ENCODE measurements around the gene PEX14.

Gene PEX14

DNA sequence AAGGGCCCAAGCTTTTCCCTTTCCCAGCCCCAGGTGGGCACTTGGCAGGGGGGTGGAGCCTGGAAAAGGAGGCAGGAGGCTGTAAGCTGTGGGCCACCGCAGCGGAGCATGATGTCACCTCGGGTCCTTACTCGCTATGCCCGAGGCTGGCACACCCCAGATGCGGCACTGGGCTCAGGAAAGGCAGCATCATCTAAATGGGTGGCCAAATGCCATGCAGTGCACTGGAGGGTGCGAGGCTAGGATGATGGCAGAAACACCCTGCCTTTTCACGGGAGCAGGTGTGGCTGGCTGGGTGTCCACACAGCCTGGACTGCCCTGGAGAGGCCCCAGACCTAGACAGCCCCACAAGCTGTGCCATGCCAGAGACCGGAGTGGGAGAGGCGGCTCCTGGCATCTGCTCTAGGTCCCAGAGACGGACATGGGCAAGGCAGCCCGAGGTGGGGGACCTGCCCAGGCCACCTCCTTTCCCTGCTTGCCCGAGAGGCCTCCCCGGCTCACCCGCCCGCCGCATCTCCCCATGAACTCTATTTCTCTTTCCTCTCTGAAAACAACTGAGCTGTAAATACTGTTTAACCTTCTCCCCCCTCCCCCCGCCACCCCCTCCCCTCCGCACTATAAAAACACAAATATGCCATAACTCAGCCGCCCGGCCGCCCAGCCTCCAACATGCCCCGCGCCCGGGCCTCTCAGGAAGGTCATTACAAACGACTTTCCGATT is 197.0 kb downstream of the PEX14 start:
- DNase-seq: no peak

DNA sequence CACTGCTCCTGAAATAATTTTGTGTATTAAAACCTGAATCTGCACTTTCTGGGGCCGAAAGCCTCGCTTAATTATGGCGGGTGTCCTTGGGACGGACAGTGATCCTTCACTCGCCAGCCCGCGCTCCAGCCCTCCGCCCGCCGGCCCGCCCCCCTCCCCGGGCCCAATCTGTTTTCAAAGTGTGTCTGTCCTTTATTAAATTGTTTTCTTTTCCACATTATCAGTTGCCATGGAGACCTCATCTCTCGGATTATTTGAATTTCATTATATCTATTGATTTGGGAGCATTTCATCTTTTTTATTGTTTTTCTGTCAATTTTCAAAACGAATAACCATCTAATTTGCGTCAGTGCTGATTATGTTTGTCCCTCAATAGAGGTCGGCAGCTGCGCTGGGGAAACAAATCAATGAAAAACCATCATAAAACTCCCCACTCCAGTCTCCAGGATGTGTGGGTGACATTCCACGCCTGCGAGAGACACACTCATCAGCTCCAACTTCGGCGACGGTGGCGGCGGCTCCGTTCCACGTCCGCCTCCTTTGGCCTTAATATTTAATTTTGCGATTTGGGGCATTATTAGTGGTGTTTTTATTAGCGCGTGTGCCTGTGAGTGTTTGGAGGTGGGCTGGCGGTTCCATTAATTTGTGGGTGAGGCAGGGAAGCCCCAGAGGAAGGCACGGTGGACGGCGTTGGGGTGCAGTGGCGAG is 197.7 kb downstream of the PEX14 start:
- no peak for DNase-seq

GRCh38 chr1:10673109-10673711 is 198.5 kb downstream of the PEX14 start:
- no peak for DNase-seq

DNA sequence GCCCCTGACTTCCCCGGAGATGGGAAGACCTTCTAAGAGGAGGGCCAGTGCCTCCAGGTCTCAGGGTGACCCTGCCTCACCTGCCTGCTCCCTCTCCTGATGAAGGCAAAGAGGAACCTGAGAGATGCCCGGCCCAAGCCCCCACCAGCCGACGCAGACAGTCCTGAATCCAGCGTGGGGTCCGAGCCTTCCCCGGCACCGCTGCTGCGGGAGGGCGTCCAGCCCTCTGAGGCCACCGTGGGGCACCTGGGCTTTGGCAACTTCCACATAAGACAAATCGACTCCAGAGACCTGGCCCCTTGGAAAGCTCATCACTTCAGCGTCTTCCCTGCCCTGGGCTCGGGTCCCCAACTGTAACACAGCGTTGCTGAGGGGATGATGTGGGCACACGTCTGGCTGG is 199.5 kb downstream of the PEX14 start:
- no peak for DNase-seq

GRCh38 chr1:10674700-10675609 is 200.2 kb downstream of the PEX14 start:
- DNase-seq: peak; percentile 37

DNA sequence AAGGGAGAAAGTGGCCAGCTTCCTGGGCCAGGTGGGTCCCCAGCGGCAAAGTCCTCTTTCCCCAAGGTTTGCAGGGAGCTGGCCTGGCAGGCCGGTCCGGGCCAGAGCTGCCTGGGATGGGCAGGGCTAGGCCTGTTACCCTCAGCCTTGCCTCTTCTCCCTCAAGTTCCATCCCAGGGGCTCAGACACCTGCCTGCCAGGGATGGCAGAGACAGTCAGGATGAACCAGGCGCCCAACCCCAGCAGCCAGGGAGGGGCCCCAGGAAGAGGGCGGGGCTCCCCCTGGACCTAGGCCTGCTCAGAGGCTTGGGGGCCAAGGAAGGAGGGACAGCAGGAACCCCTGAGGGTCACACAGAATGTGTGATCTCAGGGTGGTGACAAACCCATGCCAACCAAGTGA is 201.1 kb downstream of the PEX14 start:
- DNase-seq: no peak

GRCh38 chr1:10676963-10677362 is 202.2 kb downstream of the PEX14 start:
- no peak for DNase-seq

GRCh38 chr1:10677491-10678391 is 203.0 kb downstream of the PEX14 start:
- DNase-seq: no peak

GRCh38 chr1:10678402-10678801 is 203.7 kb downstream of the PEX14 start:
- DNase-seq: no peak

- DNase-seq: no peak
Measured at GRCh38 chr1:10678852-10679251, 204.1 kb downstream of the PEX14 start.

GRCh38 chr1:10679496-10680220 is 204.9 kb downstream of the PEX14 start:
- peak; percentile 63 for DNase-seq

Data from NCI-H1105 (cell line).